ENCODE data around the gene AZGP1.
A peak's percentile ranks its signal among the peaks of the same experiment; 100 is the strongest.
"Not testable (repeated sequence)": the region's sequence is repeated elsewhere in the genome, so short reads cannot be mapped to it uniquely, and the experiment has no call there.

The AZGP1 gene

DNA sequence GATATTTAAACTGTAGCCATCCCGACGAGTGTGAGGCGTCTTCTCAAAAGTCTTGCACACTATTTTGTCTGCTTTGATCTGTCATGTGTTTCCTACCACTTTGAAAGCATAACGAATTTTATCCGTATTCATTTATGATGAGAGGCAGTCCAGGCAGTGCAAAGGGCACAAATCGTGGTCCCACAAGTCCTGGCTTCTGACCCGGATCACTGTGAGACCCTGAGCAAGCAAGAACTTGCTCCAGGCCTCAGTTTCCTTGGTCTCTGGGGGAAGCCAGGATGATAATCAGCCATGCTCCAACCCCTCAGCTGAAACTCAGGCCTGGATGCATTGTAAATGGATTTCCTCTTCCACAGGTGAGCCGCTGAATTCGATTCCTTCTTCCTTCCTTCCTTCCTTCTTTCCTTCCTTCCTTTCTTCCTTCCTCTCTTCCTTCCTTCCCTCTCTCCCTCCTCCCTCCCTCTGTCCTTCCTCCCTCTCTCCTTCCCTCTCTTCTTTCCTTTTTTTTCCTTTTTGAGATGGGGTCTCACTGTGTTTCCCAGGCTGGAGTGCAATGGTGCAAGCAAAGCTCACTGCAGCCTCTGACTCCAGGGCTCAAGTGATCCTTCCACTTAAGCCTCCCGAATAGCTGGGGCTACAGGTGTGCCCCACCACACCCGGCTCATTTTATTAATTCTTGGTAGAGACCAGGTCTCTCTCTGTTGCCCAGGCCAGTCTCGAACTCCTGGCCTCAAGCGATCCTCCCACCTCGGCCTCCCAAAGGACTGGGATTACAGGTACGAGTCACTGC is 21.1 kb upstream of the AZGP1 start:
- no peak for DNase-seq

DNA sequence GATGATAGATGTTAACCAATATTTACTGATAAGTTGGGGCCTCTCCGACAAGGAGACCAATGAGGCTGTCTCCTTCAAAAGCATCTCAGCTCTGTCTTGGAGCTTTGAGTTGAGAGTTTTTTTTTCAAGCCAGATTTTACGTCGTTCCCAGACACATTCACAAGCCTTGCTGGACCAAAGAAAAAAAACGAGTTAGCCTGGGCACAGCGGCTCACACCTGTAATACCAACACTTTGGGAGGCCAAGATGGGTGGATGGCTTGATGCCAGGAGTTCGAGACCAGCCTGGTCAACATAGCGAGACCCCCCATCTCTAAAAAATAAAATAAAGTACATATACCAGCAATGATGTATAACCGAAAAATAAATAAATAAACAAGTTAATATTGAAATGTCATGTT is 19.0 kb upstream of the AZGP1 start:
- no peak for DNase-seq

DNA sequence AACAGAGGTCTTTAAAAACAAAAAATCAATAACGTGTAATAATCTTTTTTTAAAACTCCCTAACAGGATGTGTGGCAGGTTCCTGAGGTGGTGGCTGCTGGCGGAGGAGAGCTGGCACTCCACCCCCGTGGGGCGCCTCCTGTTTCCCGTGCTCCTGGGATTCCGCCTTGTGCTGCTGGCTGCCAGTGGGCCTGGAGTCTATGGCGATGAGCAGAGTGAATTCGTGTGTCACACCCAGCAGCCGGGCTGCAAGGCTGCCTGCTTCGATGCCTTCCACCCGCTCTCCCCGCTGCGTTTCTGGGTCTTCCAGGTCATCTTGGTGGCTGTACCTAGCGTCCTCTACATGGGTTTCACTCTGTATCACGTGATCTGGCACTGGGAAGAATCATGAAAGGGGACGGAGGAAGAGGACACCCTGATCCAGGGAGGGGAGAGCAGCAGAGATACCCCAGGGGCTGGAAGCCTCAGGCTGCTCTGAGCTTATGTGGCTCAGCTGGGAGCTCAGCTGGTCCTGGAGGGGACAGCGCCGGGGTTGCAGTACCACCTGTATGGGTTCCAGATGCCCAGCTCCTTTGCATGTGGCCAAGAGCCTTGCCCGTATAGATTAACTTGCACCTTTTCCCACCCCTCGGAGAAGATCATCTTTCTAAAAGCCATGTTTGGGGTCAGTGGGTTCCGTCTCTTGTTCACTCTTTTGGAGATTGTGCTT is 16.7 kb upstream of the AZGP1 start:
- no peak for DNase-seq

DNA sequence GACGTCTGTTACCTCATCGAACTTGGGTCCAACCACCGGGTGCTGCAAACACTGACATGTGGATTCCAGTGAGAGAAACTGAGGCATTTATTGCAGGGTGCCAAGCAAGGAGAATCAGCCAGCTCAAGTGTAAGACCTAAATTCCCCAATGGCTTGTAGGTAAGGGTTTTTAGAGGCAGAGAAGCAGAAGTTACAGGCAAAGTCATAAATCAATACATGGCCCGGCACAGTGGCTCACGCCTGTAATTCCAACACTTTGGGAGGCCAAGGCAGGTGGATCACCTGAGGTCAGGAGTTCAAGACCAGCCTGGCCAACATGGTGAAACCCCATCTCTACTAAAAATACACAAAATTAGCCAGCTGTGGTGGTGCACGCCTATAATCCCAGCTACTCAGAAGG is 15.7 kb upstream of the AZGP1 start:
- DNase-seq: not testable (repeated sequence)

DNA sequence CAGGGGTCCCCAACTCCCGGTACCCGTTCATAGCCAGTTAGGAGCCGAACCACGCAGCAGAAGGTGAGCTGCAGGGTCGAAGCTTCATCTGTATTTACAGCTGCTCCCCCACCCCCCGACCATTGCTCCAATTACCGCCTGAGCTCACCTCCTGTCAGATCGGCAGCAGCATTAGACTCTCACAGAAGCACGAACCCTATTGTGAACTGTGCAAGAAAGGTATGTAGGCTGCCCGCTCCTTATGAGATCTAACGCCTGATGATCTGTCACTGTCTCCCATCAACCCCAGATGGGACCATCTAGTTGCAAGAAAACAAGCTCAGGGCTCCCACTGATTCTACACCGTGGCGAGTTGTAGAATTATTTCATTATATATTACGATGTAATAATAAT is 14.6 kb upstream of the AZGP1 start:
- no peak for DNase-seq

DNA sequence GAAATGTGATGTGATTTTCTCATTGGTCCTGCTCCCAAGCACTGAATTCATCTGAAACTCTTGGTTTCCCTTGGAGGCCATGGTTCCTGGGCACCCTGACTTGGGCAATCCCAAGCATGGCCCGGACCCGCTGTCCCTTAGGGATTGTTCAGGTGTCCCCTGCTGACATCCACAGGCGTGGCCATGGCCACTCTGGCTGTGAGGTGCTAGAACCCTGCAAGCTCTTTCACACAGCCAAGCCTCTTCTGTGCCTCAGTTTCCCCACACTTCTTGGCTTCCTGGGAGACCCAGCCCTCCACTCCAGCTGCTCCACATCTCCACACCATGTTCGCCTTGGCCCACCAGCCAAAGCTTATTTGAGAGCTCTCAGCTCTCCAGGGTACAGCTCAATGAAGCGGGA is 12.0 kb upstream of the AZGP1 start:
- DNase-seq: no peak

DNA sequence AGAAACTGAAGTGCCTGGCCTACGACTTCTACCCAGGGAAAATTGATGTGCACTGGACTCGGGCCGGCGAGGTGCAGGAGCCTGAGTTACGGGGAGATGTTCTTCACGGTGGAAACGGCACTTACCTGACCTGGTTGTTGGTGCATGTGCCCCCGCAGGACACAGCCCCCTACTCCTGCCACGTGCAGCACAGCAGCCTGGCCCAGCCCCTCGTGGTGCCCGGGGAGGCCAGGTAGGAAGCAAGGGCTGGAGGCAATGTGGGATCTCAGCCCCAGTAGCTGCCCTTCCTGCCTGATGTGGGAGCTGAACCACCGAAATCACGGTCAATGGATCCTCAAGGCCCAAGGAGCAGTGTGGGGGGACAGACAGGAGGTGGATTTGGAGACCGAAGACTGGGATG is 11.5 kb upstream of the AZGP1 start:
- not testable (repeated sequence) for DNase-seq

DNA sequence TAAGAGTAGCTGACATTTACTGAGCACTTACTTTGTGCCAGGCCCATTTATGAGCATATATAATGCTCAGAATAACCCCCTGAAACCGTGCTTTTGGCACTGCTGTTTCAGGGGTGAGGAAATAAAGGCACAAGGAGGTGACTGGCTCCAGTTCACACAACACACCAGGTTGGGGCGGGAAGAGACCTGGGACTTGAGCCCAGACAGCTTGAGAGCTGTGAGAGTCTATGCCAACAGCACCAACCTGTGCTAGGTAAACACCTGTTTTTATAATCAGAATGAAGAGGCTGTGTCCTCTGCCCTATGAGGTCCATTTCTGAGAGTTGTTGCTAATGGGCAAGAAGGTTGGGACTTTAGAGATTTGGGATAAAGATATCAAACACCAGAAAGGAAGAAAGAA is 8.8 kb upstream of the AZGP1 start:
- DNase-seq: no peak

DNA sequence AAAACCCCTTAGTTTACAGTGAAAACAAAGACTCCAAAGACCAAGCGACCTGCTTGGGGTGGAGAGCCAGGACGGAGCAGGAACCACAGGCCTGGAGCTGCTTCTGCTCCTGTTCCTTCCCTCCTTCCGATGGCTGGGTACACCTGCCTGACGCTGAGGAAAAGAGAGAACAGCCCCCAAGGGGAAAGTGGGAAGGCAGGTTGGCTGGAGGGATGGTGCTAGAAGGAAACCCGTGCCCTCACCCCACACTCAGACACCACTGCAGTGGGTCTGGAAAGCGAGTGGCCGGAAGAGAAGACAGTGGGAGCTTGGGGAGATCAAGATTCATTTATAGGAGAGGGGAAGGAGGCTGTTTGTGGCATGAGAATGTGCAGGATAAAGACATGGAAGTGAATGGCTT is 5.2 kb upstream of the AZGP1 start:
- not testable (repeated sequence) for DNase-seq

DNA sequence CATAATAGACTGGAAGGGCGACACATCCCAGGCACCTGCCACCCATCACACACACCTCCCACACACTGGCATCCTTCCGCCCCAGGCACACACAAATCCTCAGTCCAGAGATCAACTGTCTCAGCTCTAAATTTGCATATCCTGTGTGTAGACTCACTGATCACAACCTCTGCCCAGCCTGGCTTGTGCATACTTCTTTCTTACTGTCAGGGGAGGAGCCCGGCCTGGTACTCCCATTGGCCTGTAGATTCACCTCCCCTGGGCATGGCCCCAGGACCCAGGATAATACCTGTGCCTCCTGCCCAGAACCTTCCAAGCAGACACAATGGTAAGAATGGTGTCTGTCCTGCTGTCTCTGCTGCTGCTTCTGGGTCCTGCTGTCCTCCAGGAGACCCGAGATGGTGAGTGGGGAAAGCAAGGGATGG is 4.6 kb upstream of the AZGP1 start:
- DNase-seq: not testable (repeated sequence)

DNA sequence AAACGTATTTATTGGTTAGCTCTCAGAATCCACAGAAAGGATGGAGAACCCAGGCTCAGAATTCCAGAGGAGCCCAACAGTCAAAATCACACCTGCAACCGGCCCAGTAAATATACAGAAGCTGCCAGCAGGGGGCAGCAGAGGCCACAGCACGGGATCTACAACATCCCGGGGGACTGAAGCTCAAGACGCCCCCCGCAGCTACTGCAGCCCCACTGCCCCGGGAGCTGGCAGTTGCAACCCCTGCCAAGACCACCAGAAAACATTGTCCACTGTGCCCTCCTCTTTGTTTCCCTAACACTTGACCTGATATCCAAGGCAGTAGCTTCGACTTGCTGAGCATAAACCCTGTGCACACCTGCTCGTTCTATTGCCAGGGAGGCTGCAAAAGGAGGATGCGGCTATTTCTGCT is 4.0 kb upstream of the AZGP1 start:
- peak; percentile 13 for DNase-seq

DNA sequence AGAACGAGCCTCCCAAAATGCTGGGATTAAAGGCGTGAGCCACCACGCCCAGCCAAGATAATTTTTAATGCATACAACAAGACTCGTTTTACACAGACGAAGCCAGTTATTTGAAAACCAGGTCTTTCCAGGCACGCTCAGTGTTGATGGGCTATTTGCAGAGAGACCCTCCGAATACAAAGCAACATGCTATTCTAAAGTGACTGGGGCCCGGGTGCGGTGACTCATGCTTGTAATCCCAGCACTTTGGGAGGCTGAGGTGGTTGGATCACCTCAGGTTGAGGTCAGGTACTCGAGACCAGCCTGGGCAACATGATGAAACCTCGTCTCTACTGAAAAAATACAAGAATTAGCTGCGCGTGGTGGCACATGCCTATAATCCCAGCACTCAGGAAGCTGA is 795 bp upstream of the AZGP1 start:
- no peak for DNase-seq

DNA sequence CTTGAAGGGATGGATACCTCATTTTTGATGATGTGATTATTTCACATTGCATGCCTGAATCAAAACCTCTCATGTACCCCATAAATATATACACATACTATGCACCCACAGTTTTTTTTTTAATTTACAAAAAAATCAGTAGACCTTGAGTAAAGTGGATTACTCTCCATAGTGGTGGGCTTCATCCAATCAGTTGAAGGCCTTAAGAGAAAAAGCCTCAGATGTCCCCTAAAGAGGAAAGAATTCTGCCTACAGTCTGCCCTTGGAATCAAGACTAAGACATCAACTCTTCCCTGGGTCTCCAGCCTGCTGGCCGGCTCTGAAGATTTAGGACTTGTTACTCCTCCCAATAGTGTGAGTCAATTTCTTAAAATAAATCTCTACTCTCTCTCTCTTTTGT is 1.1 kb downstream of the AZGP1 start:
- no peak for DNase-seq

DNA sequence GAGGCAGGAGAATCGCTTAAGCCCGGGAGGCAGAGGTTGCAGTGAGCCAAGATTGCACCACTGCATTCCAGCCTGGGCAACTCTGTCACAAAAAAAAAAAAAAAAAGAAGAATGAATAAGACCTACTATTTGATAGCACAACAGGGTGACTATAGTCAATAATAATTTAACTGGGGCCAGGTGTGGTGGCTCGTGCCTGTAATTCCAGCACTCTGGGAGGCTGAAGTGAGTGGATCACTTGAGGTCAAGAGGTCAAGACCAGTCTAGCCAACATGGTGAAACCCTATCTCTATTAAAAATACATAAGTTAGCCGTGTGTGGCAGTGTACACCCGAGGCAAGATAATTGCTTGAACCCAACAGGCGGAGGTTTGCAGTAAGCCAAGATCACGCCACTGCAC is 2.0 kb downstream of the AZGP1 start:
- DNase-seq: not testable (repeated sequence)

DNA sequence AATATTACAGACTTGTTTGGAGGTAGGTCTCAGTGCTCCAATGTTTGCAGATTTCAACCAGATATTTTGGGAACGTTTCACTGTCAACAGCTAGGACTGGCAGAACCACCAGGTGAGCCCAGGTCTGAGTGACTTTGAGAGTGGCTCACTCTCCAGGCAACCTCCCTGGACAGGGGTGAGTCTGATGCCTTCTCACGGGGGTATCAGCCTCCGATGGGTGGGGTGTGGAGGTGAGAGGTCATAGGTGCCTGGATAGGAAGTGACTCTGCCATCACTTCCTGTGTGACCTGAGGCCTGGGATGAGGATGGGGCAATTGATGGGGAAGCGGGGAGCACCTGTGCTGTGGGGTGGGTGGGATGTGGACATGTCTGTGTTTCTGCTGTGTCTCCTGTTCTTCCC is 4.6 kb downstream of the AZGP1 start:
- DNase-seq: no peak

DNA sequence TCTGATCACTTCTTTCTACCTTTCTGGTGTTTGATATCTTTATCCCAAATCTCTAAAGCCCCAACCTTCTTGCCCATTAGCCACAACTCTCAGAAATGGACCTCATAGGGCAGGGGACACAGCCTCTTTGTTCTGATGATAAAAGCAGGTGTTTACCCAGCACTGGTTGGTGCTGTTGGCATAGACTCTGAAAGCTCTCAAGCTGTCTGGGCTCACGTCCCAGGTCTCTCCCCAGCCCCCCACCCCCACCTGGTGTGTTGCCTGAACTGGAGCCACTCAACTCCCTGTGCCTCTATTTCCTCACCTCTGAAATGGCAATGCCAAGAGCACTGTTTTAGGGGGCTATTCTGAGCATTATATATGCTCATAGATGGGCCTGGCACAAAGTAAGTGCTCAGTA is 6.0 kb downstream of the AZGP1 start:
- DNase-seq: not testable (repeated sequence)

DNA sequence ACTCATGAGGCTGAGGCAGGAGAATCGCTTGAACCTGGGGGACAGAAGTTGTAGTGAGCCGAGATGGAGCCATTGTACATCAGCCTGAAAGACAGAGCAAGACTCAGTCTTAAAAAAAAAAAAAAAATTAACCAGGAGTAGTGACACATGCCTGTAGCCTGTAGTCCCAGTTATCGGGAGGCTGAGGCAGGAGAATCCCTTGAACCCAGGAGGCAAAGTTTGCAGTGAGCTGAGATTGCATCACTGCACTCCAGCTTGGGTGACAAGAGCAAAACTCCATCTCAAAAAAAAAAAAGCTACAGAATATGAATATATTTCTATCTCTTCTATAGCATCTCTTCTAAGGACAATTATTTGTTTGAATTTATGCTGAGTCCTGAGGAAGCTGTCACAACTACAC is 6.5 kb downstream of the AZGP1 start:
- no peak for DNase-seq

DNA sequence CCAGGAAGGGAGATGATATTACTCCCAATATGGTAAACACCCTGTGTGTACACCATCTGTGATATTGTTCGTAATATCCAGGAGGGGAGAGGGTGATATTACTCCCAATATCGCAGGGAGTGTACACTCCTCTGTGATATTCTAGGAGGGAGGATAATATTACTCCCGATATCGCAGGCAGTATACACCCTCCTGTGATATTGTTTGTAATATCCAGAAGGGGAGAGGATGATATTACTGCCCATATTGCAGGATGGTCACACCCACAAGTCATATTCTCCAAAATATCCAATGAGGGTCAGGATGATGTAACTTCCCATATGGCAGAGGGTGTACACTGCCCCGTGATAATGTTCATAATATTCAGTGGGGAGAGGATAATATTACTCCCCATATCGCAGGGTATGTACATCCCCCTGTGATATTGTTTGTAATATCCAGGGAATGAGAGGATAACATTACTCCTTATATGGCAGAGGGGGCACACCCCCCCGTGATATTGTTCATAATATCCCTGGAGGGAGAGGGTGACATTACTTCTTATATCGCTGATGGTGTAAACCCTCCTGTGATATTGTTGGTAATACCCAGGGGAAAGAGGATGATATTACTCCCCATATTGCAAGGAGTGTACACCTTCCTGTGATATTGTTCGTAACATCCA is 17.1 kb downstream of the AZGP1 start:
- DNase-seq: no peak

DNA sequence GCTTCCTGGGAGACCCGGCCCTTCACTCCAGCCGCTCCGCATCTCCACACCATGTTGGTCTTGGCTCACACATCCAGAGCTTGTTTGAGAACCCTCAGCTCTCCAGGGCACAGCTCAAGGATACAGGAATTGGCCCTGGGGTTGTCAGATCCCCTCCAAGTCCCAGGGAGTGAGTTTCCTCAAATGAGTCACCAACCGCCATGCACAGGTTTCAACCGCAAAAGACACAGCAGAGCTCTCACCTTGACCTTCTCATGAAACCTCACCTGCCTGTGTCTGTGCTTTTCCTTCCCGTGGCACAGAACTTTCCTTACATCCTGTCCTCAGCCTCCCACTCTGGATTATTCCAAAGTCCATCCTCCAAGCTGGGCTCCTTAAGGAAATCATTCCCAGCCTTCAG is 20.6 kb downstream of the AZGP1 start:
- DNase-seq: no peak

DNA sequence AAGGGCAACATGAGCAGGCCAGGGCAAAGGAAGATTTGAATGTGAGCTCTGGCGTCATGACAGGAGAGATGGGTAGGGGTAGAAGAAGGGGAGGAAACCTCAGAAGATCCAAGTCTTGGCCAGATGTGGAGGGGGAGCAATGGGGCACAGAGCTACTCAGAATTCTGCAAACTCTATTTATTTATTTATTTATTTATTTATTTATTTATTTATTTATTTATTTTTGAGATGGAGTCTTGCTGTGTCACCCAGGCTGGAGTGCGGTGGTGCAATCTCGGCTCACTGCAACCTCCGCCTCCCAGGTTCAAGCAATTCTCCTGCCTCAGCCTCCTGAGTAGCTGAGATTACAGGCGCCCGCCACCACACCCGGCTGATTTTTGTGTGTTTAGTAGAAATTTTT is 21.2 kb downstream of the AZGP1 start:
- DNase-seq: not testable (repeated sequence)

DNA sequence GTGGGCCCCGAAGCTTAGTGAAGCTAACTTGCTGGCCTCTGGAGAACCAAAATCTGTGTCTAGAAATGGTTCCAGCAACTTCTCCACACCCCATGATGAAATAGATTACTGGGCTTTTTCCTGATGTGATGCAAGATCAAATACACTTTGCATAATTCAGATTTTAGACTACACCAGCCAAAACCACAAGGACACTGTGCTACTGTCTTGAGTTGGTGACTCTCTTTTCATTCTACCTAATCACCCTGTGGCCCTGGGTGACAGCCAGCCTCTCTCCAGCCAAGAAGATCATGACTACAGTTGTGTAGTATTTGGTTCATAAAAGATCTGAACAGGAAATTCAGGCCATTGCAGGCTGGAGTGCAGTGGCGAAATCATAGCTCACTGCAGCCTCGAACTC is 22.2 kb downstream of the AZGP1 start:
- DNase-seq: peak; percentile 3

DNA sequence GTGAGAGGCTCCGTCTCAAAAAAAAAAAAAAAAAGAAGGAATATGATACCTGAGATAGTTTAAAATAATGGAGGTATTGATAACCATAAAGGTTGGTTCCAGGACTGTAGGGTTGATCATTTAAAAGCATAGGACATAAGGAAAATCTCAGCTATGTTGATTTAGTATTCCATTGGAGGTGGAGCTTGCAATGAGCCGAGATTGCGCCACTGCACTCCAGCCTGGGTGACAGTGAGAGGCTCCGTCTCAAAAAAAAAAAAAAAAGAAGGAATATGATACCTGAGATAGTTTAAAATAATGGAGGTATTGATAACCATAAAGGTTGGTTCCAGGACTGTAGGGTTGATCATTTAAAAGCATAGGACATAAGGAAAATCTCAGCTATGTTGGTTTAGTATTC is 23.2 kb downstream of the AZGP1 start:
- DNase-seq: not testable (repeated sequence)

DNA sequence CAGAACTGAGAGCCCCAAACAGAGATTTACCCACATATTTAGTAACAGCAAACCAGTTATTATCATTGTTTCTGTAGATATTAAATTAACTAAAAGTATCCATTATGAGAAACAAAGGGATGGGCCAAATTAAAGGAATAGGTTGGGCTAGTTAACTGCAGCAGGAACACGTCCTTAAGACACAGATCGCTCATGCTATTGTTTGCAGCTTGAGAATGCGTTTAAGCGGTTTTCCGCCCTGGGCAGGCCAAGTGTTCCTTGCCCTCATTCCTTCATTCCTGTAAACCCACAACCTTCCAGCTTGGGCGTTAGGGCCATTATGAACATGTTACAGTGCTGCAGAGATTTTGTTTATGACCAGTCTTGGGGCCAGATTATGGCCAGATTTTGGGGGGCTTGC is 25.0 kb downstream of the AZGP1 start:
- not testable (repeated sequence) for DNase-seq

DNA sequence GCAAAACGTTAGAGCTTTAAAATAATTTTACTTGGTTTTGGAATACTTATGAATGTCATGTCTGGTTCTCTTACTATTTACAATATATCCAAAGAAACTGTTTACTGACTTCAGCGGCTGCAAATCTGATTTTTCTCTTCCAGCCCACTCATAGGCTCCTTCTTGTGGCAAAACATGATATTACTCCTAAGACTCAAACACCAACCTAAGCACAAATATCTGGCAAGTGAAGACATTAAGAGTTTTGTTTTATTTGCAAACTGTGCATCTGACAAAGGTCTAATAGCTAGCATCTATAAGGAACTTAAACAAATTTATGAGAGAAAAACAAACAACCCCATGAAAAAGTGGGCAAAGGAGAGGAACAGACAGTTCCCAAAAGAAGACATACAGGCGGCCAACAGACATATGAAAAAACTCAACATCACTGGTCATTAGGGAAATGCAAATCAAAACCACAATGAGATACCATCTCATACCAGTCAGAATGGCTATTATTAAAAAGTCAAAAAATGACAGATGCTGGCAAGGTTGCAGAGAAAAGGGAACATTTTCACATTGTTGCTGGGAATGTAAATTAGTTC is 26.1 kb downstream of the AZGP1 start:
- DNase-seq: peak; percentile 5
